ENCODE measurements around the gene ABR. TPM values are rescaled to one million over a fixed set of nuclear protein-coding genes. Genes with fewer than 3 reads are reported as not detected.
"Not testable (repeated sequence)": the region's sequence is repeated elsewhere in the genome, so short reads cannot be mapped to it uniquely, and the experiment has no call there.

ABR gene
- total RNA-seq, 2 experiments from 2014 or later = 31.6 to 35.1 TPM

- no peak for DNase-seq
- Mint-ChIP-seq H3K36me3 (no peaks in the 10 kb centered on the region), H3K4me3 (no peak overlapping the region), H3K27ac (no peak overlapping the region), H3K4me1 (peaks cover 1% of the 10 kb centered on the region), H3K27me3 (no peaks in the 10 kb centered on the region), H3K9me3 (no peaks in the 10 kb centered on the region)
These were observed 10.4 kb downstream of the ABR start for GRCh38 chr17:1169221-1169928.

- H3K9me3 Mint-ChIP-seq = no peaks in the 10 kb centered on the region
- H3K27me3 Mint-ChIP-seq = no peaks in the 10 kb centered on the region
- no peaks in the 10 kb centered on the region for H3K36me3 Mint-ChIP-seq
- H3K4me3 Mint-ChIP-seq = no peak overlapping the region
- no peak overlapping the region for H3K27ac Mint-ChIP-seq
- no peak for DNase-seq
- H3K4me1 Mint-ChIP-seq = peaks cover under 1% of the 10 kb centered on the region
These were observed 11.1 kb downstream of the ABR start for GRCh38 chr17:1168533-1169220.

GRCh38 chr17:1166276-1166675 lies 13.5 kb downstream of the ABR start:
- Mint-ChIP-seq H3K4me3 (no peak overlapping the region), H3K36me3 (no peaks in the 10 kb centered on the region), H3K9me3 (no peaks in the 10 kb centered on the region), H3K27ac (no peak overlapping the region), H3K4me1 (no peaks in the 10 kb centered on the region), H3K27me3 (no peaks in the 10 kb centered on the region)
- no peak for DNase-seq

GRCh38 chr17:1165836-1166235 lies 13.9 kb downstream of the ABR start:
- Mint-ChIP-seq H3K27me3 (no peaks in the 10 kb centered on the region), H3K36me3 (no peaks in the 10 kb centered on the region), H3K4me1 (no peaks in the 10 kb centered on the region), H3K27ac (no peak overlapping the region), H3K4me3 (no peak overlapping the region), H3K9me3 (no peaks in the 10 kb centered on the region)
- no peak for DNase-seq

- Mint-ChIP-seq H3K36me3 (no peaks in the 10 kb centered on the region), H3K4me3 (no peak overlapping the region), H3K9me3 (no peaks in the 10 kb centered on the region), H3K27ac (no peak overlapping the region), H3K27me3 (no peaks in the 10 kb centered on the region), H3K4me1 (no peaks in the 10 kb centered on the region)
- DNase-seq = no peak
These were observed 14.7 kb downstream of the ABR start for GRCh38 chr17:1164935-1165556.

- H3K27me3 Mint-ChIP-seq = no peaks in the 10 kb centered on the region
- no peaks in the 10 kb centered on the region for H3K9me3 Mint-ChIP-seq
- H3K4me3 Mint-ChIP-seq = no peak overlapping the region
- no peaks in the 10 kb centered on the region for H3K4me1 Mint-ChIP-seq
- H3K36me3 Mint-ChIP-seq = no peaks in the 10 kb centered on the region
- DNase-seq = no peak
- no peak overlapping the region for H3K27ac Mint-ChIP-seq
These were observed 17.5 kb downstream of the ABR start for GRCh38 chr17:1162116-1162855.

GRCh38 chr17:1160591-1161390 lies 19.0 kb downstream of the ABR start:
- no peaks in the 10 kb centered on the region for H3K4me1 Mint-ChIP-seq
- H3K27me3 Mint-ChIP-seq = no peaks in the 10 kb centered on the region
- no peak overlapping the region for H3K4me3 Mint-ChIP-seq
- H3K9me3 Mint-ChIP-seq = no peaks in the 10 kb centered on the region
- H3K36me3 Mint-ChIP-seq = no peaks in the 10 kb centered on the region
- no peak overlapping the region for H3K27ac Mint-ChIP-seq
- no peak for DNase-seq

- DNase-seq = no peak
- no peaks in the 10 kb centered on the region for H3K27me3 Mint-ChIP-seq
- no peak overlapping the region for H3K27ac Mint-ChIP-seq
- H3K4me1 Mint-ChIP-seq = no peaks in the 10 kb centered on the region
- no peaks in the 10 kb centered on the region for H3K9me3 Mint-ChIP-seq
- H3K36me3 Mint-ChIP-seq = no peaks in the 10 kb centered on the region
- no peak overlapping the region for H3K4me3 Mint-ChIP-seq
These were observed 20.2 kb downstream of the ABR start for GRCh38 chr17:1159431-1160180.

- no peaks in the 10 kb centered on the region for H3K27me3 Mint-ChIP-seq
These were observed 20.9 kb downstream of the ABR start for GRCh38 chr17:1158879-1159278.

GRCh38 chr17:1156864-1157263 lies 22.9 kb downstream of the ABR start:
- no peaks in the 10 kb centered on the region for H3K9me3 Mint-ChIP-seq
- no peak overlapping the region for H3K27ac Mint-ChIP-seq

More at GRCh38 chr17:1158879-1159278, 20.9 kb downstream of the ABR start:
- no peak for DNase-seq
- Mint-ChIP-seq H3K4me3 (no peak overlapping the region), H3K36me3 (no peaks in the 10 kb centered on the region), H3K9me3 (no peaks in the 10 kb centered on the region), H3K27ac (no peak overlapping the region), H3K4me1 (no peaks in the 10 kb centered on the region)

GRCh38 chr17:1154704-1155103 lies 25.1 kb downstream of the ABR start:
- Mint-ChIP-seq H3K4me3 (no peak overlapping the region), H3K4me1 (no peaks in the 10 kb centered on the region), H3K27me3 (no peaks in the 10 kb centered on the region), H3K9me3 (no peaks in the 10 kb centered on the region), H3K27ac (no peak overlapping the region), H3K36me3 (no peaks in the 10 kb centered on the region)
- DNase-seq = no peak

More at GRCh38 chr17:1156864-1157263, 22.9 kb downstream of the ABR start:
- Mint-ChIP-seq H3K36me3 (no peaks in the 10 kb centered on the region), H3K27me3 (no peaks in the 10 kb centered on the region), H3K4me1 (no peaks in the 10 kb centered on the region), H3K4me3 (no peak overlapping the region)
- no peak for DNase-seq

GRCh38 chr17:1153795-1154546 lies 25.8 kb downstream of the ABR start:
- Mint-ChIP-seq H3K36me3 (no peaks in the 10 kb centered on the region), H3K27ac (no peak overlapping the region), H3K27me3 (no peaks in the 10 kb centered on the region), H3K4me1 (no peaks in the 10 kb centered on the region), H3K4me3 (no peak overlapping the region), H3K9me3 (no peaks in the 10 kb centered on the region)
- no peak for DNase-seq

- not testable (repeated sequence) for H3K4me3 Mint-ChIP-seq, H3K4me1 Mint-ChIP-seq, H3K9me3 Mint-ChIP-seq, H3K27ac Mint-ChIP-seq, H3K27me3 Mint-ChIP-seq, DNase-seq, H3K36me3 Mint-ChIP-seq
These were observed 27.2 kb downstream of the ABR start for GRCh38 chr17:1152582-1152981.
